Measurements from ENCODE around the gene MRPL36.

Gene MRPL36

GRCh38 chr5:1755321-1755949 is 44.2 kb downstream of the MRPL36 start:
- no peak for DNase-seq
- Histone ChIP-seq H3K9ac (ENCODE audit: low read length) (no peak overlapping the region), H3K9me2 (replicated peaks; ENCODE audit: insufficient read depth, low read length) (no peaks in the 10 kb centered on the region), H2AFZ (ENCODE audit: low read length) (no peak overlapping the region), H3K27me3 (replicated peaks; ENCODE audit: insufficient read depth, low read length) (peaks cover 59% of the 10 kb centered on the region), H3K36me3 (replicated peaks; ENCODE audit: insufficient read depth, low read length) (no peaks in the 10 kb centered on the region), H3K4me1 (ENCODE audit: low read length) (no peaks in the 10 kb centered on the region), H3K79me2 (ENCODE audit: low read length) (no peaks in the 10 kb centered on the region), H3K4me3 (ENCODE audit: low read length) (no peak overlapping the region), H3K9me3 (replicated peaks; ENCODE audit: insufficient read depth, low read length) (no peaks in the 10 kb centered on the region), H3K4me2 (ENCODE audit: low read depth, low read length) (no peak overlapping the region), H3F3A (ENCODE audit: insufficient read depth, low read length) (no peaks in the 10 kb centered on the region), H4K20me1 (ENCODE audit: insufficient read depth, low read length) (no peaks in the 10 kb centered on the region), H3K27ac (ENCODE audit: low read length) (no peak overlapping the region)
- no peak for TF ChIP-seq CTCF (IDR thresholded peaks at IDR 0.05; ENCODE audit: low read length)
- TF ChIP-seq EZH2phosphoT487 (IDR thresholded peaks at IDR 0.05; ENCODE audit: low read length) = no peak
- TF ChIP-seq EZH2 (optimal IDR thresholded peaks at IDR 0.05; ENCODE audit: low read depth, low read length) = no peak

GRCh38 chr5:1754531-1755220 is 45.0 kb downstream of the MRPL36 start:
- H2AFZ ChIP-seq (ENCODE audit: low read length) = no peak overlapping the region
- no peak for TF ChIP-seq CTCF (IDR thresholded peaks at IDR 0.05; ENCODE audit: low read length)
- no peak for TF ChIP-seq EZH2 (optimal IDR thresholded peaks at IDR 0.05; ENCODE audit: low read depth, low read length)
- no peak for TF ChIP-seq EZH2phosphoT487 (IDR thresholded peaks at IDR 0.05; ENCODE audit: low read length)
- H3K27ac ChIP-seq (ENCODE audit: low read length) = no peak overlapping the region
- no peaks in the 10 kb centered on the region for H3K9me2 ChIP-seq (replicated peaks; ENCODE audit: insufficient read depth, low read length)
- H4K20me1 ChIP-seq (ENCODE audit: insufficient read depth, low read length) = no peaks in the 10 kb centered on the region
- no peaks in the 10 kb centered on the region for H3K79me2 ChIP-seq (ENCODE audit: low read length)
- H3K9ac ChIP-seq (ENCODE audit: low read length) = no peak overlapping the region
- H3K36me3 ChIP-seq (replicated peaks; ENCODE audit: insufficient read depth, low read length) = no peaks in the 10 kb centered on the region
- no peak overlapping the region for H3K4me2 ChIP-seq (ENCODE audit: low read depth, low read length)
- H3K4me1 ChIP-seq (ENCODE audit: low read length) = no peaks in the 10 kb centered on the region
- no peaks in the 10 kb centered on the region for H3F3A ChIP-seq (ENCODE audit: insufficient read depth, low read length)
- no peak for DNase-seq
- peaks cover 65% of the 10 kb centered on the region for H3K27me3 ChIP-seq (replicated peaks; ENCODE audit: insufficient read depth, low read length)
- no peak overlapping the region for H3K4me3 ChIP-seq (ENCODE audit: low read length)
- H3K9me3 ChIP-seq (replicated peaks; ENCODE audit: insufficient read depth, low read length) = no peaks in the 10 kb centered on the region

GRCh38 chr5:1753490-1753889 is 46.1 kb downstream of the MRPL36 start:
- Histone ChIP-seq H3K4me3 (ENCODE audit: low read length) (no peak overlapping the region), H4K20me1 (ENCODE audit: insufficient read depth, low read length) (no peaks in the 10 kb centered on the region), H3K27me3 (replicated peaks; ENCODE audit: insufficient read depth, low read length) (peaks cover 75% of the 10 kb centered on the region), H2AFZ (ENCODE audit: low read length) (no peak overlapping the region), H3K36me3 (replicated peaks; ENCODE audit: insufficient read depth, low read length) (no peaks in the 10 kb centered on the region), H3F3A (ENCODE audit: insufficient read depth, low read length) (no peaks in the 10 kb centered on the region), H3K9me2 (replicated peaks; ENCODE audit: insufficient read depth, low read length) (no peaks in the 10 kb centered on the region), H3K27ac (ENCODE audit: low read length) (no peak overlapping the region), H3K9ac (ENCODE audit: low read length) (no peak overlapping the region), H3K79me2 (ENCODE audit: low read length) (no peaks in the 10 kb centered on the region), H3K9me3 (replicated peaks; ENCODE audit: insufficient read depth, low read length) (no peaks in the 10 kb centered on the region), H3K4me1 (ENCODE audit: low read length) (no peaks in the 10 kb centered on the region), H3K4me2 (ENCODE audit: low read depth, low read length) (no peak overlapping the region)
- no peak for DNase-seq
- TF ChIP-seq CTCF (IDR thresholded peaks at IDR 0.05; ENCODE audit: low read length) (no peak), EZH2phosphoT487 (IDR thresholded peaks at IDR 0.05; ENCODE audit: low read length) (no peak), EZH2 (optimal IDR thresholded peaks at IDR 0.05; ENCODE audit: low read depth, low read length) (no peak)
